WTC11 (cell line): ENCODE data around the gene ZNF555. TPM values are rescaled to one million over a fixed set of nuclear protein-coding genes. Genes with fewer than 3 reads are reported as not detected.

Source experiments
- ATAC-seq: fragments of 200-7000 bp; cut with Tn5 transposase; 2 replicates; pipeline ENCODE4 v1.10.0; 2021; ENCODE audit warnings: mild to moderate bottlenecking, moderate library complexity
- CTCF ChIA-PET: fragments of 300-600 bp; sonication (Branson Sonifier 250); formaldehyde crosslinking; loops from one replicate; lab custom pipeline; 2021; ENCODE audit warnings: antibody characterized with exemption; lab: Charles Lee
- POLR2A ChIA-PET: fragments of 350-600 bp; sonication (Branson Sonifier 250); formaldehyde crosslinking; loops from one replicate; lab custom pipeline; 2021; ENCODE audit warnings: antibody characterized with exemption; lab: Charles Lee
- DNase-seq: peaks from one replicate; pipeline ENCODE4 v3.0.0; 2021; ENCODE audit warnings: low spot score
- H3K27ac Mint-ChIP-seq: 2 replicates; pipeline ENCODE4 v1.8.0; 2021; ENCODE audit warnings: mixed read lengths
- H3K27me3 Mint-ChIP-seq: 2 replicates; pipeline ENCODE4 v1.8.0; 2021; ENCODE audit warnings: low read depth, mild to moderate bottlenecking, moderate library complexity, mixed read lengths
- H3K36me3 Mint-ChIP-seq: 2 replicates; pipeline ENCODE4 v1.8.0; 2021; ENCODE audit warnings: mixed read lengths
- H3K4me1 Mint-ChIP-seq: 2 replicates; pipeline ENCODE4 v1.8.0; 2022; ENCODE audit warnings: mixed read lengths
- H3K4me3 Mint-ChIP-seq: 2 replicates; pipeline ENCODE4 v1.8.0; 2021; ENCODE audit warnings: mild to moderate bottlenecking, moderate library complexity, mixed read lengths
- H3K9me3 Mint-ChIP-seq: 2 replicates; pipeline ENCODE4 v1.8.0; 2021; ENCODE audit warnings: mixed read lengths
- ETV6 ChIP-seq: sonication (generic); formaldehyde crosslinking; IDR thresholded peaks from 2 replicates; pipeline ENCODE4 v1.8.1; 2022; ENCODE audit warnings: mild to moderate bottlenecking, missing genetic modification reagents
- GRHL2 ChIP-seq: fragments of 250-450 bp; sonication (Bioruptor Pico); IDR thresholded peaks from 2 replicates; pipeline ENCODE4 v1.8.0; 2022; ENCODE audit warnings: mild to moderate bottlenecking, moderate library complexity; ENCODE audit not compliant: insufficient replicate concordance, severe bottlenecking
- HMGA2 ChIP-seq: fragments of 250-450 bp; sonication (Bioruptor Pico); IDR thresholded peaks from 2 replicates; pipeline ENCODE4 v1.4.0; 2021; ENCODE audit warnings: mild to moderate bottlenecking, moderate library complexity
- MXD4 ChIP-seq: fragments of 250-450 bp; sonication (Bioruptor Pico); IDR thresholded peaks from 2 replicates; pipeline ENCODE4 v1.8.0; 2021; ENCODE audit warnings: mild to moderate bottlenecking, moderate library complexity, borderline replicate concordance
- NFATC4 ChIP-seq: fragments of 250-450 bp; sonication (Bioruptor Pico); IDR thresholded peaks from 2 replicates; pipeline ENCODE4 v1.9.0; 2021; ENCODE audit warnings: mild to moderate bottlenecking
- PRRX2 ChIP-seq: fragments of 250-450 bp; sonication (Bioruptor Pico); IDR thresholded peaks from 2 replicates; pipeline ENCODE4 v1.8.0; 2021; ENCODE audit warnings: mild to moderate bottlenecking
- ZNF232 ChIP-seq: sonication (generic); formaldehyde crosslinking; IDR thresholded peaks from 2 replicates; pipeline ENCODE4 v1.8.0; 2022; ENCODE audit warnings: mild to moderate bottlenecking, missing genetic modification reagents
- ZNF263 ChIP-seq: sonication (generic); formaldehyde crosslinking; IDR thresholded peaks from 2 replicates; pipeline ENCODE4 v1.8.1; 2022; ENCODE audit warnings: low read depth, mild to moderate bottlenecking, moderate library complexity, missing genetic modification reagents
- total RNA-seq: library from RNA; stranded (reverse); gene quantifications from 3 replicates; pipeline ENCODE4 v1.2.3, GENCODE V29; 2021
- TF ChIP-seq, protein P1 (sequence below): sonication (generic); formaldehyde crosslinking; IDR thresholded peaks from 2 replicates; pipeline ENCODE4 v1.8.1; 2023; ENCODE audit warnings: mild to moderate bottlenecking, missing genetic modification reagents, borderline replicate concordance
- TF ChIP-seq, protein P2 (sequence below): sonication (generic); formaldehyde crosslinking; IDR thresholded peaks from 2 replicates; pipeline ENCODE4 v1.8.0; 2022; ENCODE audit warnings: mild to moderate bottlenecking, missing genetic modification reagents
- TF ChIP-seq, protein P3 (sequence below): sonication (generic); formaldehyde crosslinking; IDR thresholded peaks from 2 replicates; pipeline ENCODE4 v1.8.1; 2022; ENCODE audit warnings: low read depth, mild to moderate bottlenecking, moderate library complexity, missing genetic modification reagents, borderline replicate concordance
- TF ChIP-seq, protein P4 (sequence below): sonication (generic); formaldehyde crosslinking; IDR thresholded peaks from 2 replicates; pipeline ENCODE4 v1.8.1; 2022; ENCODE audit warnings: mild to moderate bottlenecking, missing genetic modification reagents, moderate library complexity, borderline replicate concordance
- TF ChIP-seq, protein P5 (sequence below): fragments of 250-450 bp; sonication (Bioruptor Pico); IDR thresholded peaks from 2 replicates; pipeline ENCODE4 v1.9.0; 2021; ENCODE audit warnings: mild to moderate bottlenecking

The ZNF555 gene
- total RNA-seq, 1 experiment from 2014 or later, result 6.6 TPM

DNA sequence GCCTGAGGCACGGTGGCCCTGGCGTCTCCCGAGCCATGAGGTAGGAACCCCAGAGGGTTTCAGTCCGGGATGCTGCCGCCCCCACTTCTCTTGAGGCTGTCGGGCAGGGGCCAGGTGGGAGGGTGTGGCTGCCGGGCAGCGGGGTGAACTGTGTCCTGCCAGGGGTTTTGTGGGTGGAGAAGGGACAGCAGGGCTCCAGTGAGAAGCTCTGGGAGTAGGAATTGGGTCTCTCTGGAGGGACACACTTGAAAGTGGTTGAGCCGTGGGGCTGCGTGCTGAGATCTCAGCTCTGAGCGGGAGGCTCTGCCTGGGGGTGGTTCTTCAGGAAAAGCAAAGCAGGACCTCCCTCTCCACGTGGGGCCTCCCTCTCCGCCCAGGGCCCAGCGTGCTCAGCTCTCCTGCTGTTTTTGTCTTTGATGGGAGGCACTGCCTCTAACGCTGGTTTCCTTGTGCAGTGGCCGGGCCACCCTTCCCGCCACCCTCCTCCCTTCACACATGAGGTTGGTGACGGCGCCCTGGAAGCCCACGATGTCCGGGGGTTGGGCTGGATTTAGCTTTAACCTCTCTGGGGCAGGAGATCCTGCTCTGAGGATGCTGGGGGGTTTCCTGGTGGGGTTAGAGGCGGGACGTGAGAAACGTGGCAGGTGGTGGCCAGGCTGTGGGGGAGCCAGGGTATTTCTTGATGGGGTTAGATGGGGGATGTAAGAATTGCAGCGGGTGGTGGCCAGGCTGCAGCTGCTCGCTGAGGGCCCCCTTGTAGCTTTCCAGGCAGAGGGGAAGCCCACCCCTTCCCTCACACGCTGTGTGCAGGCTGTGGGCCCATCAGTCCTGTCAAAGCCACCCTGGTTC, 36.9 kb upstream of the ZNF555 start (continued):
- TF ChIP-seq, protein P1, sequence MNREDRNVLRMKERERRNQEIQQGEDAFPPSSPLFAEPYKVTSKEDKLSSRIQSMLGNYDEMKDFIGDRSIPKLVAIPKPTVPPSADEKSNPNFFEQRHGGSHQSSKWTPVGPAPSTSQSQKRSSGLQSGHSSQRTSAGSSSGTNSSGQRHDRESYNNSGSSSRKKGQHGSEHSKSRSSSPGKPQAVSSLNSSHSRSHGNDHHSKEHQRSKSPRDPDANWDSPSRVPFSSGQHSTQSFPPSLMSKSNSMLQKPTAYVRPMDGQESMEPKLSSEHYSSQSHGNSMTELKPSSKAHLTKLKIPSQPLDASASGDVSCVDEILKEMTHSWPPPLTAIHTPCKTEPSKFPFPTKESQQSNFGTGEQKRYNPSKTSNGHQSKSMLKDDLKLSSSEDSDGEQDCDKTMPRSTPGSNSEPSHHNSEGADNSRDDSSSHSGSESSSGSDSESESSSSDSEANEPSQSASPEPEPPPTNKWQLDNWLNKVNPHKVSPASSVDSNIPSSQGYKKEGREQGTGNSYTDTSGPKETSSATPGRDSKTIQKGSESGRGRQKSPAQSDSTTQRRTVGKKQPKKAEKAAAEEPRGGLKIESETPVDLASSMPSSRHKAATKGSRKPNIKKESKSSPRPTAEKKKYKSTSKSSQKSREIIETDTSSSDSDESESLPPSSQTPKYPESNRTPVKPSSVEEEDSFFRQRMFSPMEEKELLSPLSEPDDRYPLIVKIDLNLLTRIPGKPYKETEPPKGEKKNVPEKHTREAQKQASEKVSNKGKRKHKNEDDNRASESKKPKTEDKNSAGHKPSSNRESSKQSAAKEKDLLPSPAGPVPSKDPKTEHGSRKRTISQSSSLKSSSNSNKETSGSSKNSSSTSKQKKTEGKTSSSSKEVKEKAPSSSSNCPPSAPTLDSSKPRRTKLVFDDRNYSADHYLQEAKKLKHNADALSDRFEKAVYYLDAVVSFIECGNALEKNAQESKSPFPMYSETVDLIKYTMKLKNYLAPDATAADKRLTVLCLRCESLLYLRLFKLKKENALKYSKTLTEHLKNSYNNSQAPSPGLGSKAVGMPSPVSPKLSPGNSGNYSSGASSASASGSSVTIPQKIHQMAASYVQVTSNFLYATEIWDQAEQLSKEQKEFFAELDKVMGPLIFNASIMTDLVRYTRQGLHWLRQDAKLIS (CRISPR knock-in tag), result no peak
- TF ChIP-seq NFATC4 (CRISPR knock-in tag) (no peak), HMGA2 (no peak), GRHL2 (CRISPR knock-in tag) (no peak), MXD4 (CRISPR knock-in tag) (no peak), ZNF263 (no peak), PRRX2 (CRISPR knock-in tag) (no peak), ETV6 (no peak), ZNF232 (CRISPR knock-in tag) (no peak)
- TF ChIP-seq, protein P2, sequence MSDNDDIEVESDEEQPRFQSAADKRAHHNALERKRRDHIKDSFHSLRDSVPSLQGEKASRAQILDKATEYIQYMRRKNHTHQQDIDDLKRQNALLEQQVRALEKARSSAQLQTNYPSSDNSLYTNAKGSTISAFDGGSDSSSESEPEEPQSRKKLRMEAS (CRISPR knock-in tag), result no peak
- TF ChIP-seq, protein P3, sequence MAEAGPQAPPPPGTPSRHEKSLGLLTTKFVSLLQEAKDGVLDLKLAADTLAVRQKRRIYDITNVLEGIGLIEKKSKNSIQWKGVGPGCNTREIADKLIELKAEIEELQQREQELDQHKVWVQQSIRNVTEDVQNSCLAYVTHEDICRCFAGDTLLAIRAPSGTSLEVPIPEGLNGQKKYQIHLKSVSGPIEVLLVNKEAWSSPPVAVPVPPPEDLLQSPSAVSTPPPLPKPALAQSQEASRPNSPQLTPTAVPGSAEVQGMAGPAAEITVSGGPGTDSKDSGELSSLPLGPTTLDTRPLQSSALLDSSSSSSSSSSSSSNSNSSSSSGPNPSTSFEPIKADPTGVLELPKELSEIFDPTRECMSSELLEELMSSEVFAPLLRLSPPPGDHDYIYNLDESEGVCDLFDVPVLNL, result no peak
- TF ChIP-seq, protein P4, sequence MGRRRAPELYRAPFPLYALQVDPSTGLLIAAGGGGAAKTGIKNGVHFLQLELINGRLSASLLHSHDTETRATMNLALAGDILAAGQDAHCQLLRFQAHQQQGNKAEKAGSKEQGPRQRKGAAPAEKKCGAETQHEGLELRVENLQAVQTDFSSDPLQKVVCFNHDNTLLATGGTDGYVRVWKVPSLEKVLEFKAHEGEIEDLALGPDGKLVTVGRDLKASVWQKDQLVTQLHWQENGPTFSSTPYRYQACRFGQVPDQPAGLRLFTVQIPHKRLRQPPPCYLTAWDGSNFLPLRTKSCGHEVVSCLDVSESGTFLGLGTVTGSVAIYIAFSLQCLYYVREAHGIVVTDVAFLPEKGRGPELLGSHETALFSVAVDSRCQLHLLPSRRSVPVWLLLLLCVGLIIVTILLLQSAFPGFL, result no peak

DNA sequence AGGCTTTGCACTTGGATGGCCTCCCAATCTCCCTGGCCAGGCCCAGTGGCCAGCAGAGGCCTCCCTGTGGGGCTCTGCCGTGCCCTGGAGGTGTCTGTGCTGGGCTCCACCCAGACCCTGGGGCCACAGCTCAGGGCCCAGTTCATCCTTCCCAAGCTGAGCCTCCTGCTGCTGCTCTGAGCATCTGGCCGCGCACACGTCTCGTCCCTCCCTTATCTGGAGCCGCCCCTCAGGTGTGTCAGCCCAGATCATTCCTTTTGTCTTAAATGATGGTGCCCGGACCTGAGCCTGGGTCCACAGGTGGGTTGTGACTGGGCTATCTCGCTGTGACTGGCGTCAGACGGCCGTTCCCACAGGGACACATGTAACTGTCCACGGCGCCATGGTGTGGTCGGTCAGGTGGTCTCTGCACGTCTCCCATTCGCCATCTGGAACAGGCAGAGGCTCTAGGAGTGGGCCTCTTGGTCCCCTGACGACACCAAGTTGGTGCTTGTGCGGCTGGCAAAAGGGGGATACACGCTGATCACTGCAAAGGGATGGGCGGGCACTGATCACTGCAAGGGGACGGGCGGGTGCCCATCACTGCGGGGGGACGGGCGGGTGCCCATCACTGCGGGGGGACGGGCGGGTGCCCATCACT, 35.9 kb upstream of the ZNF555 start:
- Mint-ChIP-seq H3K36me3 (peaks cover 38% of the 10 kb centered on the region), H3K27ac (no peak overlapping the region), H3K4me3 (no peak overlapping the region), H3K4me1 (no peaks in the 10 kb centered on the region), H3K27me3 (no peaks in the 10 kb centered on the region), H3K9me3 (no peaks in the 10 kb centered on the region)
- ATAC-seq (no peak), DNase-seq (no peak)
- CTCF ChIA-PET, result no interaction called here
- TF ChIP-seq, protein P5, sequence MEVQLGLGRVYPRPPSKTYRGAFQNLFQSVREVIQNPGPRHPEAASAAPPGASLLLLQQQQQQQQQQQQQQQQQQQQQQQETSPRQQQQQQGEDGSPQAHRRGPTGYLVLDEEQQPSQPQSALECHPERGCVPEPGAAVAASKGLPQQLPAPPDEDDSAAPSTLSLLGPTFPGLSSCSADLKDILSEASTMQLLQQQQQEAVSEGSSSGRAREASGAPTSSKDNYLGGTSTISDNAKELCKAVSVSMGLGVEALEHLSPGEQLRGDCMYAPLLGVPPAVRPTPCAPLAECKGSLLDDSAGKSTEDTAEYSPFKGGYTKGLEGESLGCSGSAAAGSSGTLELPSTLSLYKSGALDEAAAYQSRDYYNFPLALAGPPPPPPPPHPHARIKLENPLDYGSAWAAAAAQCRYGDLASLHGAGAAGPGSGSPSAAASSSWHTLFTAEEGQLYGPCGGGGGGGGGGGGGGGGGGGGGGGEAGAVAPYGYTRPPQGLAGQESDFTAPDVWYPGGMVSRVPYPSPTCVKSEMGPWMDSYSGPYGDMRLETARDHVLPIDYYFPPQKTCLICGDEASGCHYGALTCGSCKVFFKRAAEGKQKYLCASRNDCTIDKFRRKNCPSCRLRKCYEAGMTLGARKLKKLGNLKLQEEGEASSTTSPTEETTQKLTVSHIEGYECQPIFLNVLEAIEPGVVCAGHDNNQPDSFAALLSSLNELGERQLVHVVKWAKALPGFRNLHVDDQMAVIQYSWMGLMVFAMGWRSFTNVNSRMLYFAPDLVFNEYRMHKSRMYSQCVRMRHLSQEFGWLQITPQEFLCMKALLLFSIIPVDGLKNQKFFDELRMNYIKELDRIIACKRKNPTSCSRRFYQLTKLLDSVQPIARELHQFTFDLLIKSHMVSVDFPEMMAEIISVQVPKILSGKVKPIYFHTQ (CRISPR knock-in tag), result no peak
- POLR2A ChIA-PET, result no interaction called here
